IPS-18a (cell line): Measurements from ENCODE around the gene CNTN1.

ENCODE experiments used
- H3K27ac ChIP-seq: one replicate; pipeline ENCODE4 v1.5.1; 2013; ENCODE audit warnings: low read length
- H3K27me3 ChIP-seq: one replicate; pipeline ENCODE4 v1.6.1; 2013; ENCODE audit warnings: mild to moderate bottlenecking, low read length; ENCODE audit not compliant: control insufficient read depth, insufficient read depth
- H3K36me3 ChIP-seq: one replicate; pipeline ENCODE4 v1.6.1; 2013; ENCODE audit warnings: low read depth, low read length; ENCODE audit not compliant: control insufficient read depth
- H3K4me1 ChIP-seq: one replicate; pipeline ENCODE4 v1.6.1; 2013; ENCODE audit warnings: low read depth, low read length; ENCODE audit not compliant: control insufficient read depth
- H3K4me3 ChIP-seq: one replicate; pipeline ENCODE4 v1.5.1; 2013; ENCODE audit warnings: low read length
- H3K9ac ChIP-seq: one replicate; pipeline ENCODE4 v1.6.1; 2013; ENCODE audit warnings: mild to moderate bottlenecking, low read length, moderate library complexity
- H3K9me3 ChIP-seq: one replicate; pipeline ENCODE4 v1.6.1; 2013; ENCODE audit warnings: low read depth, low read length; ENCODE audit not compliant: control insufficient read depth

Gene CNTN1

GRCh38 chr12:40976546-40976945, 284.3 kb downstream of the CNTN1 start:
- no peak overlapping the region for H3K9ac ChIP-seq
- H3K27me3 ChIP-seq: no peaks in the 10 kb centered on the region
- H3K4me3 ChIP-seq: no peak overlapping the region
- H3K27ac ChIP-seq: no peak overlapping the region
- no peaks in the 10 kb centered on the region for H3K36me3 ChIP-seq
- no peaks in the 10 kb centered on the region for H3K9me3 ChIP-seq
- H3K4me1 ChIP-seq: peaks cover 8% of the 10 kb centered on the region

GRCh38 chr12:40980427-40980961, 288.3 kb downstream of the CNTN1 start:
- Histone ChIP-seq H3K9ac (no peak overlapping the region), H3K27me3 (no peaks in the 10 kb centered on the region), H3K4me1 (peaks cover 5% of the 10 kb centered on the region), H3K27ac (no peak overlapping the region), H3K4me3 (no peak overlapping the region), H3K9me3 (no peaks in the 10 kb centered on the region), H3K36me3 (no peaks in the 10 kb centered on the region)

- Histone ChIP-seq H3K27ac (no peak overlapping the region), H3K9me3 (no peaks in the 10 kb centered on the region), H3K36me3 (no peaks in the 10 kb centered on the region), H3K9ac (no peak overlapping the region), H3K4me3 (no peak overlapping the region), H3K4me1 (no peaks in the 10 kb centered on the region), H3K27me3 (no peaks in the 10 kb centered on the region)
Observed at GRCh38 chr12:40986001-40986400, 293.8 kb downstream of the CNTN1 start.

- Histone ChIP-seq H3K9ac (no peak overlapping the region), H3K4me1 (peaks cover 4% of the 10 kb centered on the region), H3K27me3 (no peaks in the 10 kb centered on the region), H3K4me3 (no peak overlapping the region), H3K9me3 (no peaks in the 10 kb centered on the region), H3K36me3 (no peaks in the 10 kb centered on the region), H3K27ac (no peak overlapping the region)
Observed at GRCh38 chr12:40988355-40988754, 296.1 kb downstream of the CNTN1 start.

GRCh38 chr12:40988824-40989223, 296.6 kb downstream of the CNTN1 start:
- Histone ChIP-seq H3K9me3 (no peaks in the 10 kb centered on the region), H3K4me3 (no peak overlapping the region), H3K27me3 (no peaks in the 10 kb centered on the region), H3K27ac (no peak overlapping the region), H3K36me3 (no peaks in the 10 kb centered on the region), H3K4me1 (peaks cover 4% of the 10 kb centered on the region), H3K9ac (no peak overlapping the region)

- Histone ChIP-seq H3K9ac (no peak overlapping the region), H3K27ac (no peak overlapping the region), H3K27me3 (no peaks in the 10 kb centered on the region), H3K4me3 (no peak overlapping the region), H3K9me3 (no peaks in the 10 kb centered on the region), H3K4me1 (peaks cover 4% of the 10 kb centered on the region), H3K36me3 (no peaks in the 10 kb centered on the region)
Observed at GRCh38 chr12:40989785-40990184, 297.5 kb downstream of the CNTN1 start.

- Histone ChIP-seq H3K27ac (no peak overlapping the region), H3K4me3 (no peak overlapping the region), H3K4me1 (peaks cover 4% of the 10 kb centered on the region), H3K9me3 (no peaks in the 10 kb centered on the region), H3K36me3 (no peaks in the 10 kb centered on the region), H3K27me3 (no peaks in the 10 kb centered on the region), H3K9ac (no peak overlapping the region)
Observed at GRCh38 chr12:40992158-40992557, 299.9 kb downstream of the CNTN1 start.

- H3K27me3 ChIP-seq: no peaks in the 10 kb centered on the region
Observed at GRCh38 chr12:40992674-40993073, 300.4 kb downstream of the CNTN1 start.

GRCh38 chr12:40993158-40993557, 300.9 kb downstream of the CNTN1 start:
- H3K36me3 ChIP-seq: no peaks in the 10 kb centered on the region
- no peak overlapping the region for H3K4me3 ChIP-seq
- no peaks in the 10 kb centered on the region for H3K27me3 ChIP-seq
- H3K27ac ChIP-seq: no peak overlapping the region
- H3K9ac ChIP-seq: no peak overlapping the region
- H3K4me1 ChIP-seq: peaks cover 4% of the 10 kb centered on the region
- H3K9me3 ChIP-seq: no peaks in the 10 kb centered on the region

More at GRCh38 chr12:40992674-40993073, 300.4 kb downstream of the CNTN1 start:
- Histone ChIP-seq H3K4me3 (no peak overlapping the region), H3K4me1 (peaks cover 4% of the 10 kb centered on the region), H3K27ac (no peak overlapping the region), H3K9ac (no peak overlapping the region), H3K9me3 (no peaks in the 10 kb centered on the region), H3K36me3 (no peaks in the 10 kb centered on the region)

GRCh38 chr12:40996091-40996490, 303.9 kb downstream of the CNTN1 start:
- Histone ChIP-seq H3K4me1 (peaks cover 4% of the 10 kb centered on the region), H3K4me3 (no peak overlapping the region), H3K9ac (no peak overlapping the region), H3K36me3 (no peaks in the 10 kb centered on the region), H3K27me3 (no peaks in the 10 kb centered on the region), H3K9me3 (no peaks in the 10 kb centered on the region), H3K27ac (no peak overlapping the region)

GRCh38 chr12:40999210-40999609, 307.0 kb downstream of the CNTN1 start:
- H3K9ac ChIP-seq: no peak overlapping the region

GRCh38 chr12:41008472-41008871, 316.2 kb downstream of the CNTN1 start:
- peaks cover 58% of the 10 kb centered on the region for H3K9me3 ChIP-seq

More at GRCh38 chr12:40999210-40999609, 307.0 kb downstream of the CNTN1 start:
- H3K27ac ChIP-seq: no peak overlapping the region
- H3K4me3 ChIP-seq: no peak overlapping the region
- H3K36me3 ChIP-seq: no peaks in the 10 kb centered on the region
- H3K4me1 ChIP-seq: no peaks in the 10 kb centered on the region
- no peaks in the 10 kb centered on the region for H3K27me3 ChIP-seq
- H3K9me3 ChIP-seq: no peaks in the 10 kb centered on the region

More at GRCh38 chr12:41008472-41008871, 316.2 kb downstream of the CNTN1 start:
- Histone ChIP-seq H3K36me3 (no peaks in the 10 kb centered on the region), H3K4me3 (no peak overlapping the region), H3K27ac (no peak overlapping the region), H3K27me3 (no peaks in the 10 kb centered on the region), H3K9ac (no peak overlapping the region), H3K4me1 (no peaks in the 10 kb centered on the region)
